Psoas muscle (tissue), 8 donors: ENCODE data around the gene EMILIN2. TPM values are rescaled to one million over a fixed set of nuclear protein-coding genes. Genes with fewer than 3 reads are reported as not detected.

Experiments
- ATAC-seq, 4 donors: fragments of 200-7000 bp; cut with Tn5 transposase; one replicate each; pipeline ENCODE4 v1.9.1; 2020; ENCODE audit warnings: moderate library complexity in 3 of 4, mild to moderate bottlenecking in 2 of 4
- DNase-seq, 2 donors: peaks; one replicate each; pipeline ENCODE4 v3.0.0-alpha.2; 2020
- H3K27ac ChIP-seq: fragments of 200-600 bp; one replicate; pipeline ENCODE4 v1.8.0; 2022
- H3K27me3 ChIP-seq, 3 donors: fragments of 200-600 bp in 1 of 3; one replicate each; pipeline versions ENCODE4 v1.6.1 to v1.8.0; 2013 to 2022; ENCODE audit warnings: low read length in 2 of 3, mild to moderate bottlenecking in 2 of 3, moderate library complexity in 1 of 3; ENCODE audit not compliant: insufficient read depth in 3 of 3
- H3K36me3 ChIP-seq, 2 donors: fragments of 200-600 bp in 1 of 2; one replicate each; pipeline versions ENCODE4 v1.6.1 to v1.8.0; 2013 to 2022; ENCODE audit warnings: low read depth in 1 of 2, mild to moderate bottlenecking in 1 of 2, moderate library complexity in 1 of 2; ENCODE audit not compliant: insufficient read depth in 1 of 2
- H3K4me1 ChIP-seq: fragments of 200-600 bp; one replicate; pipeline ENCODE4 v1.8.0; 2022
- H3K4me3 ChIP-seq: fragments of 200-600 bp; one replicate; pipeline ENCODE4 v1.8.0; 2022; ENCODE audit warnings: mild to moderate bottlenecking
- H3K9me3 ChIP-seq: fragments of 200-600 bp; one replicate; pipeline ENCODE4 v1.8.0; 2022
- WGBS, 3 donors: extraction: QIAGEN DNeasy Blood & Tissue Kit; methylation state at CpG; one replicate each; pipeline versions ENCODE4 v1.1.6 to v1.1.7; 2013; 5-methylcytosine and 5-hydroxymethylcytosine counted together
- intact Hi-C, 2 donors: fragments of 100-400 bp; cut with DNase I; formaldehyde crosslinking; loops; one replicate each; pipeline versions ENCODE4 v1.11.0 to v1.14.2; 2022
- polyA plus RNA-seq, 3 donors: library from polyadenylated mRNA; stranded (reverse); fragments of 200-250 nt; gene quantifications; one replicate each; pipeline ENCODE4 v1.2.3, GENCODE V29; 2013
- total RNA-seq, 4 donors: library from RNA; stranded (reverse); fragmentation: NEBNext Ultra II Directional in 2 of 4; extraction: Animal tissue kit (Norgen Biotek cat#: 25700) in 2 of 4; gene quantifications; one replicate each; pipeline versions ENCODE4 v1.2.1 to v1.2.4, GENCODE V29; 2021 to 2023
- TF ChIP-seq, protein P1 (sequence below): fragments of 200-600 bp; IDR thresholded peaks from one replicate; pipeline ENCODE4 v1.8.0; 2022; ENCODE audit warnings: antibody characterized with exemption
- donor health status: healthy with polysubstance abuse.
- donor health status: DM: no; HTN: no; CAD: no; lungs with moderate emphysema.
- donor health status: Bipolar disorder and iron deficiency.
- donor health status: healthy.
- donor health status: DM: yes; HTN: yes; CAD: no.
- donor health status: DM: no; HTN: no; CAD: no.
- donor health status: DM: no; HTN: no; CAD: no.
- donor health status: DM: yes; HTN: yes; CAD: no.

The EMILIN2 gene
- total and polyA plus RNA-seq, 7 donors = 0.65 to 2.9 (median 2.2) TPM

GRCh38 chr18:2869207-2869606 is 22.4 kb downstream of the EMILIN2 start:
- Histone ChIP-seq H3K9me3 (no peaks in the 10 kb centered on the region), H3K27ac (no peak overlapping the region), H3K4me1 (no peaks in the 10 kb centered on the region), H3K36me3 (no peaks in the 10 kb centered on the region), H3K27me3 (peaks cover 0 to 4% (median 0%) of the 10 kb centered on the region in 3 donors), H3K4me3 (no peak overlapping the region)
- 54 to 63% (median 61%) methylated on average over 2 of the region's 2 CpGs for WGBS, 3 donors
- intact Hi-C loops = no loop called here
- ATAC-seq (no peak), DNase-seq (no peak)
- TF ChIP-seq, protein P1, sequence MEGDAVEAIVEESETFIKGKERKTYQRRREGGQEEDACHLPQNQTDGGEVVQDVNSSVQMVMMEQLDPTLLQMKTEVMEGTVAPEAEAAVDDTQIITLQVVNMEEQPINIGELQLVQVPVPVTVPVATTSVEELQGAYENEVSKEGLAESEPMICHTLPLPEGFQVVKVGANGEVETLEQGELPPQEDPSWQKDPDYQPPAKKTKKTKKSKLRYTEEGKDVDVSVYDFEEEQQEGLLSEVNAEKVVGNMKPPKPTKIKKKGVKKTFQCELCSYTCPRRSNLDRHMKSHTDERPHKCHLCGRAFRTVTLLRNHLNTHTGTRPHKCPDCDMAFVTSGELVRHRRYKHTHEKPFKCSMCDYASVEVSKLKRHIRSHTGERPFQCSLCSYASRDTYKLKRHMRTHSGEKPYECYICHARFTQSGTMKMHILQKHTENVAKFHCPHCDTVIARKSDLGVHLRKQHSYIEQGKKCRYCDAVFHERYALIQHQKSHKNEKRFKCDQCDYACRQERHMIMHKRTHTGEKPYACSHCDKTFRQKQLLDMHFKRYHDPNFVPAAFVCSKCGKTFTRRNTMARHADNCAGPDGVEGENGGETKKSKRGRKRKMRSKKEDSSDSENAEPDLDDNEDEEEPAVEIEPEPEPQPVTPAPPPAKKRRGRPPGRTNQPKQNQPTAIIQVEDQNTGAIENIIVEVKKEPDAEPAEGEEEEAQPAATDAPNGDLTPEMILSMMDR = no peak

GRCh38 chr18:2871111-2871720 is 24.4 kb downstream of the EMILIN2 start:
- DNase-seq (no peak), ATAC-seq (no peak)
- Histone ChIP-seq H3K9me3 (no peaks in the 10 kb centered on the region), H3K36me3 (no peaks in the 10 kb centered on the region), H3K4me1 (no peaks in the 10 kb centered on the region), H3K27me3 (peaks cover 0 to 4% (median 0%) of the 10 kb centered on the region in 3 donors), H3K4me3 (no peak overlapping the region), H3K27ac (no peak overlapping the region)
- TF ChIP-seq, protein P1 = no peak
- 73 to 84% (median 74%) methylated on average over 8 of the region's 8 CpGs for WGBS, 3 donors
- intact Hi-C loops = no loop called here

DNA sequence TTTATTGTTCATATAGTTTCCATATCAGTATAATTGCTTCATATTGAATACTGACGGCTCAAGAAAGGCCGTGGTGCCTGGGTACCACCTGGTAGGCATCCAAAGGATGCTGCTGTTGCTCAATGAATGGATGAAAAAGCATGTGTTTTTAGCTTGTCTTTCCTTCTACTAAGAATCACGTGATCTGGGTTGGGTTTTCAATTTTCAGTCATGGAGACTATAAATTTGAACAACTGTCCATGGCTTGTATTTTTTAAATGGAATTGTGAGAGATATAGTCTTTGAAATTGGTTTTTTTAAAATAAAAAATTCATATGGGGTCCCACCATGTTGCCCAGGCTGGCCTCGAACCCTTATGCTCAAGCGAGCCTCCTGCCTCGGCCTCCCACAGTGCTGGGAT is 25.3 kb downstream of the EMILIN2 start:
- no peak for ATAC-seq
- TF ChIP-seq, protein P1 = no peak

DNA sequence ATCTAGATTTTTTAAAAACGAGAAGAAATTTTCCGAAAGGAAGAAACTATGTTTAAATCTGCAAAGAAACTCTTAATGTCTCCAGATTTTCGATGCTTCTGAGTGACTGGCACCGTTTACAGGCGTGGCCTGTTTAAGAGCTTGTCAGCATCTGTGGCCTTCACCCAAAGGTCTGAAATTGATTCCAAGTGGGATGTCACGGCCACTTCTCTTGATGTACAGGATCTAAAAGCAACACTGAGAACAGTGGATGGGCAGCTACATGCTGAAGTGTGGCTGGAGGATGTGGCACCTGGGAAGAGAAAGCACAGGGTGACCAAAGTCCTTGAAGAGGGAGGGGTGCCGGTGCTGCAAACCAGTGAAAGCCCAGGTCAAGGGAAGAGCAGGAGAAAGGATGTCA is 28.0 kb downstream of the EMILIN2 start:
- H3K27ac ChIP-seq = no peak overlapping the region
- no peaks in the 10 kb centered on the region for H3K27me3 ChIP-seq
- no peak overlapping the region for H3K4me3 ChIP-seq
- H3K36me3 ChIP-seq = no peaks in the 10 kb centered on the region
- ATAC-seq (no peak), DNase-seq (no peak)
- intact Hi-C loops = no loop called here
- 50 to 61% (median 51%) methylated on average over 7 of the region's 7 CpGs for WGBS, 3 donors
- no peaks in the 10 kb centered on the region for H3K9me3 ChIP-seq
- no peaks in the 10 kb centered on the region for H3K4me1 ChIP-seq
- TF ChIP-seq, protein P1 = no peak

More for the DNA sequence above, 25.3 kb downstream of the EMILIN2 start:
- no peak for DNase-seq
- Histone ChIP-seq H3K4me1 (no peaks in the 10 kb centered on the region), H3K27me3 (peaks cover 0 to 4% (median 0%) of the 10 kb centered on the region in 3 donors), H3K27ac (no peak overlapping the region), H3K36me3 (no peaks in the 10 kb centered on the region), H3K4me3 (no peak overlapping the region), H3K9me3 (no peaks in the 10 kb centered on the region)
- WGBS, 3 donors = 90 to 95% (median 91%) methylated on average over 6 of the region's 6 CpGs
- intact Hi-C loops = no loop called here
